A549 (cell line): ENCODE data around the gene SDSL.

ENCODE experiments used
- CBX2 ChIP-seq: fragments of 200-600 bp; sonication (generic); IDR thresholded peaks from 2 replicates; pipeline ENCODE4 v1.6.1; 2016; ENCODE audit warnings: low read depth, mild to moderate bottlenecking, borderline replicate concordance
- POLR2A ChIP-seq: IDR thresholded peaks from 2 replicates; pipeline ENCODE4 v1.6.1; 2012; ENCODE audit warnings: mild to moderate bottlenecking, low read length
- RNF2 ChIP-seq: fragments of 200-600 bp; sonication (generic); IDR thresholded peaks from 2 replicates; pipeline ENCODE4 v1.6.1; 2016; ENCODE audit warnings: low read depth, mild to moderate bottlenecking, antibody characterized with exemption, moderate library complexity, borderline replicate concordance
- TF ChIP-seq, protein P1 (sequence below): fragments of >200 bp; sonication (Bioruptor Twin); formaldehyde crosslinking; IDR thresholded peaks from 3 replicates; pipeline ENCODE4 v1.5.1; 2016

- TF ChIP-seq RNF2 (no peak), POLR2A (no peak), CBX2 (no peak)
- TF ChIP-seq, protein P1, sequence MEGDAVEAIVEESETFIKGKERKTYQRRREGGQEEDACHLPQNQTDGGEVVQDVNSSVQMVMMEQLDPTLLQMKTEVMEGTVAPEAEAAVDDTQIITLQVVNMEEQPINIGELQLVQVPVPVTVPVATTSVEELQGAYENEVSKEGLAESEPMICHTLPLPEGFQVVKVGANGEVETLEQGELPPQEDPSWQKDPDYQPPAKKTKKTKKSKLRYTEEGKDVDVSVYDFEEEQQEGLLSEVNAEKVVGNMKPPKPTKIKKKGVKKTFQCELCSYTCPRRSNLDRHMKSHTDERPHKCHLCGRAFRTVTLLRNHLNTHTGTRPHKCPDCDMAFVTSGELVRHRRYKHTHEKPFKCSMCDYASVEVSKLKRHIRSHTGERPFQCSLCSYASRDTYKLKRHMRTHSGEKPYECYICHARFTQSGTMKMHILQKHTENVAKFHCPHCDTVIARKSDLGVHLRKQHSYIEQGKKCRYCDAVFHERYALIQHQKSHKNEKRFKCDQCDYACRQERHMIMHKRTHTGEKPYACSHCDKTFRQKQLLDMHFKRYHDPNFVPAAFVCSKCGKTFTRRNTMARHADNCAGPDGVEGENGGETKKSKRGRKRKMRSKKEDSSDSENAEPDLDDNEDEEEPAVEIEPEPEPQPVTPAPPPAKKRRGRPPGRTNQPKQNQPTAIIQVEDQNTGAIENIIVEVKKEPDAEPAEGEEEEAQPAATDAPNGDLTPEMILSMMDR, result no peak
Observed at GRCh38 chr12:113466454-113467141, 44.4 kb downstream of the SDSL start.
